Activated T-helper 2 cell treated with anti-CD3 and anti-CD28 coated beads, Interferon-gamma antibody, Interleukin-2, Interleukin-4, amounts not matched to agents 10 μg/mL and 5 μg/mL and 100 μg/mL, durations not matched to agents 14 hours and 24 hours and 36 hours (primary cell): ENCODE results near the gene GCNT2. TPM values are rescaled to one million over a fixed set of nuclear protein-coding genes. Genes with fewer than 3 reads are reported as not detected.
"Not testable (repeated sequence)": the region's sequence is repeated elsewhere in the genome, so short reads cannot be mapped to it uniquely, and the experiment has no call there.

Experiments used
- DNase-seq: peaks from one replicate; pipeline ENCODE4 v3.0.0; 2021; ENCODE audit warnings: low spot score
- H3K27ac Mint-ChIP-seq: one replicate; pipeline ENCODE4 v1.8.0; 2021; ENCODE audit warnings: mixed read lengths
- H3K27me3 Mint-ChIP-seq: one replicate; pipeline ENCODE4 v1.8.0; 2021; ENCODE audit warnings: low read depth, mixed read lengths
- H3K36me3 Mint-ChIP-seq: one replicate; pipeline ENCODE4 v1.8.0; 2021; ENCODE audit warnings: low read depth, mixed read lengths
- H3K4me1 Mint-ChIP-seq: one replicate; pipeline ENCODE4 v1.8.0; 2021; ENCODE audit warnings: low read depth, mixed read lengths
- H3K4me3 Mint-ChIP-seq: one replicate; pipeline ENCODE4 v1.8.0; 2021; ENCODE audit warnings: low read depth, mild to moderate bottlenecking, moderate library complexity, mixed read lengths
- H3K9me3 Mint-ChIP-seq: one replicate; pipeline ENCODE4 v1.8.0; 2021; ENCODE audit warnings: mixed read lengths
- intact Hi-C: fragments of 100-400 bp; cut with micrococcal nuclease; formaldehyde crosslinking; loops from one replicate; pipeline ENCODE4 v1.15.1; 2023
- total RNA-seq: library from RNA; stranded (reverse); gene quantifications from 2 replicates; pipeline ENCODE4 v1.2.3, GENCODE V29; 2022

Gene GCNT2
- total RNA-seq, 1 donor from 2014 or later, result 2.8 TPM

DNA sequence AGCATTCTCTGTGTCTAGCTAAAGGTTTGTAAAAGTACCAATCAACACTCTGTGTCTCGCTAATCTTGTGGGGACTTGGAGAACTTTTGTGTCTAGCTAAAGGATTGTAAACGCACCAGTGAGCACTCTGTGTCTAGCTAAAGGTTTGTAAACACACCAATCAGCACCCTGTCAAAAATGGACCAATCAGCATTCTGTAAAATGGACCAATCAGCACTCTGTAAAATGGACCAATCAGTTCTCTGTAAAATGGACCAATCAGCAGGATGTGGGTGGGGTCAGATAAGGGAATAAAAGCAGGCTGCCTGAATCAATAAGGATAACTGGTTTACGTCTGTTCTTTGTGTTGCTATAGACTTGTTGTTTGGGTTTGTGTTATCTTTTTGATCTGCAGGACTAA lies 29.2 kb upstream of the GCNT2 start:
- H3K4me1 Mint-ChIP-seq, H3K9me3 Mint-ChIP-seq, intact Hi-C loops, H3K4me3 Mint-ChIP-seq, DNase-seq, H3K36me3 Mint-ChIP-seq, H3K27ac Mint-ChIP-seq: not testable (repeated sequence)
- H3K27me3 Mint-ChIP-seq, result peaks cover 15% of the 10 kb centered on the region

DNA sequence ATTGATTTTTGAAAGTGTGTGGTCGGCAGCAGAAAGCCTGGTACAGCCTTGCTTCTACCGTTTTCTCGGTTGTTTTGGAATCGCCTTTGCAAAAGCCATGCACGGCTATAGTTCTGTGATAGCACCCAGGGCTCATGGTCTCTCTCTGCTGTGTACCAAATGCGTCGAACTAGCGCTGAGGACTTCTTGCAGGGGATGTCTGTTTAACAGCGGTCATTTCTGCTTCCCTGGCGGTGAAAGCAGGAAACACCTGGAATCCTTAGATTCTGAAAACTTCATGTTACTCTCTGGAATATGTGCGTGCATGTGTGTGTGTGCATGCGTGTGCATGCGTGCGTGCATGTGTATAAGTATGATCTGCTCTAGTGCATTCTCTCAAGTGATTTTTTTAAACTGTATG lies 26.1 kb upstream of the GCNT2 start:
- Mint-ChIP-seq H3K4me3 (no peak overlapping the region), H3K27ac (no peak overlapping the region), H3K36me3 (no peaks in the 10 kb centered on the region), H3K4me1 (no peaks in the 10 kb centered on the region), H3K9me3 (no peaks in the 10 kb centered on the region), H3K27me3 (peaks cover 20% of the 10 kb centered on the region)
- intact Hi-C loops, result no loop called here
- DNase-seq, result no peak

DNA sequence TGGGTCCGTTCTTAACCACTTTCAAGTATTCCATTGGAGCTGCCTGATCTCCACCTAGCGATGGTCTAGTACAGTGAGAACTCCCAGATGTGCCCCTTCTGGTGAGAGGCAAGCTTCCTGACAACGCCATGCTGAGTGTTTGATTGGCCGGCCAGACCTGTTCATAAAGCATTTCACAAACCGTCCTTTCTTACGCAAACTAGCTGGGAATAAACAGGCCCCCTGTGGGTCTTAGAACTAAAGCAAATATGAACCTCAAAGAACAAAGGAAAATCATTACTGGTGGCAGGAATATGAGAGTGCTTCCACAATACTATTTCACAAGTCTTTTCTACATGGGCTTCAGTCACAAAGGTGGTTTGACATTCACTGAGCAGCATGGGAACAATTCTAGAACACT lies 15.6 kb upstream of the GCNT2 start:
- no peaks in the 10 kb centered on the region for H3K36me3 Mint-ChIP-seq
- DNase-seq, result no peak
- H3K9me3 Mint-ChIP-seq, result no peaks in the 10 kb centered on the region
- H3K4me3 Mint-ChIP-seq, result no peak overlapping the region
- intact Hi-C loops, result no loop called here
- no peaks in the 10 kb centered on the region for H3K4me1 Mint-ChIP-seq
- no peak overlapping the region for H3K27ac Mint-ChIP-seq
- peaks cover 16% of the 10 kb centered on the region for H3K27me3 Mint-ChIP-seq

DNA sequence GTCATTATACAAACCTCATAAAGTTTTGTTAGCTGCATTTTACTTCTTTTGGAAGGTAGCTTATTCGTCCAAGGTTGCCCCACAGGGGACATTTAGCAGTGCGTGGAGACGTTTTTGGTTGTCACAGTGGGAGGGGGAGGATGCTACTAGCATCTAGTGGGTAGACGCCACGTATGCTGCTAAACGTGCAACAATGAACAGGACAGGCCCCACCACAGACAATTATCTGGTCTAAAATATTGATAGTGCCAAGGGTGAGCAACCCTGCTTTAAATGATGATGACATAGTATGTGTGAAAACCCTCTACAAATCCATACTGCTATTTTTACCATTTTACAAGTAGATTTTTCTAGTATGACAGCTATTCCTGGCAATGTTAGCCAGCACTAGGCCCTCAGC lies 13.9 kb upstream of the GCNT2 start:
- Mint-ChIP-seq H3K4me1 (no peaks in the 10 kb centered on the region), H3K9me3 (no peaks in the 10 kb centered on the region), H3K27ac (no peak overlapping the region), H3K27me3 (peaks cover 10% of the 10 kb centered on the region), H3K36me3 (no peaks in the 10 kb centered on the region), H3K4me3 (no peak overlapping the region)
- no peak for DNase-seq
- intact Hi-C loops, result no loop called here

DNA sequence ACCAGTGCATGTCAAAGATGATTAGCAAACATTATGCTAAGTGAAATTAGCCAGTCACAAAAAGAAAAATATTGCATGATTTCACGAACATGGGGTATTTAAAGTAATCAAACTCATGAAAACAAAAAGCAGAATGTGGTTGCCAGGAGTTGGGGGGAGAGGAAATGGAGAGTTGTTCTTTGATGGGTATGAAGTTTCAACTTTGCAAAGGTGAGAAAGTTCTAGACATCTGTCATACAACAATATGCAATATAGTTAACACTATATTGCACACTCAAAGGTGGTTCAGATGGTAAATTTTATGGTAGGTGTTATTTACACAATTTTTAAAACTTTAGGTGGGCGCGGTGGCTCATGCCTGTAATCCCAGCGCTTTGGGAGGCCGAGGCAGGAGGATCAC lies 13.4 kb upstream of the GCNT2 start:
- Mint-ChIP-seq H3K27ac (no peak overlapping the region), H3K4me1 (no peaks in the 10 kb centered on the region), H3K9me3 (no peaks in the 10 kb centered on the region), H3K4me3 (no peak overlapping the region), H3K36me3 (no peaks in the 10 kb centered on the region), H3K27me3 (peaks cover 8% of the 10 kb centered on the region)
- DNase-seq, result no peak
- intact Hi-C loops, result no loop called here

DNA sequence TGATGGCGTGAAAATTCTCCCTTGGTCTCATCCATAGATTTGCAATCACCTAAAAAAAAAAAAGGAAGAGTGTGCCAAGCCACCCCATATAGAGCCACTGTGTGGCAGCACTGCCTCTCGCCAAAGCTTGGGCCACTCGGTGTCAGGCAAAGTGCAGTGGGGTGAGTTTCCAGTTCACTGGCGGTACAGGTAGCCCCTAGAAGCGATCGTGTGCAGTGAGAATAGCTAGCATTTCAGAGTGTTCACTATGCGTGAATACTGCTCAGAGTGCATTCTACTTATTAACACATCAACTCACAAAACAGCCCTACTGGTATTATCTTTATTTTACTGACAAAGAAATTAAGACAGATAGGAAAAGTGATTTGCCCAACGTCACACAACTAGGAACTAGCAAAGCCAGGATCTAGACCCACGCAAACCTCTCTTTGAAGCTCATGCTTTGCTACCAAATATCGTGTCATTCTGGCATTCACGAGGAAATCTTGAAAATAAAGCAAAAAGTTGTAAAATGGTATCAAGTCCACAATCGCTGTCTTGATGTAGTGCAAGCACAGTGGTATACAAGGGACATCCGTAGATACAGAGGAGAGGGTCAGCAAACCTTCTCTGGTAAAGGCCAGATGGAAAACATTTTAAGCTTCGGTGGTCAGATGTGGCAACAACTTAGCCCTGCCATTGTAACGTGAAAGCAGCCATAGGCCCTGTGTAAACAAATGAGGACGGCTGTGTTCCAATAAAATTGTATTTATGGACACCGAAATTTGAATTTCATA lies 10.4 kb upstream of the GCNT2 start:
- intact Hi-C loops, result loop anchor here (1.0 kb wide), 2 partner anchors 184 to 291 kb away; partner anchors contain the start of genes C6orf52 and PAK1IP1
- H3K36me3 Mint-ChIP-seq, result no peaks in the 10 kb centered on the region
- H3K4me3 Mint-ChIP-seq, result no peak overlapping the region
- H3K4me1 Mint-ChIP-seq, result no peaks in the 10 kb centered on the region
- no peak overlapping the region for H3K27ac Mint-ChIP-seq
- peaks cover 8% of the 10 kb centered on the region for H3K27me3 Mint-ChIP-seq
- no peaks in the 10 kb centered on the region for H3K9me3 Mint-ChIP-seq
- peak; percentile 30 for DNase-seq

DNA sequence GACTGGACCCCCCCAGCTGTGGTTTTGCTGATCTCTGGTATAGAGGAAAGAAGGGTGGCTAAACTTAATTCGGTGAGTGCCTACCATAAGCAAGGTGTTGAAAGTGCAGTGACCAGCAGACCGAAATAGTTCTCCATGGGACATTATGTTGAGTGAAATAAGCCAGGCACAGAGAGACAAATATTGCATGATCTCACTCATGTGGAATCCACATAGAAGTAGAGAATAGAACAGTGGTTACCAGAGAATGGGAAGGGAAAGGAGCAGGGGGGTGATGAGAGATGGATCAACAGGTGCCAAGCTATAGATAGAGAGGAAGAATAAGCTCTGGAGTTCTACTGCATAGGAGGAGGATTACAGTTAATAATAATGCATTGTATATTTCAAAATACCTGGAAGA lies 9.7 kb upstream of the GCNT2 start:
- Mint-ChIP-seq H3K9me3 (no peaks in the 10 kb centered on the region), H3K27me3 (peaks cover 8% of the 10 kb centered on the region), H3K4me3 (no peak overlapping the region), H3K36me3 (no peaks in the 10 kb centered on the region), H3K4me1 (no peaks in the 10 kb centered on the region), H3K27ac (no peak overlapping the region)
- intact Hi-C loops, result no loop called here
- DNase-seq, result no peak

DNA sequence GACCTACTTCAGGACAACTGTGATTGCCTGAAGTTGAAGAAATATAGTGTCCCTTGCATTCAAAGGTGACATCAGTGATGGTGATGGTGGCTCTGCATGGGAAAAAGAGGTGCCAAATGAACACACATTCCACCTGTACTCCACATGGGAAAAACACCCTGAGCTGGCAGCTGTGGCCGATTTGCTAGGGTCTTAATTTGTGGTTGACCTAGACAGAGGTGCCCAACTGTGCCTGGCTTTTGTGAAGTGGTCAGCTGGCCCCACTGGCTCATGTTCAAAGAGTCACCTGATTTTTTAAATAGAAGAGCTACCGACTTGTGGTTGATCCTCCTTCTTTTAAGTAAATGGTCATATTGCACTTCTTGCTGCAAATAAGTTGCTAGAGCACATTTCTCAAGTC lies 7.6 kb upstream of the GCNT2 start:
- Mint-ChIP-seq H3K4me1 (no peaks in the 10 kb centered on the region), H3K27me3 (no peaks in the 10 kb centered on the region), H3K36me3 (no peaks in the 10 kb centered on the region), H3K9me3 (no peaks in the 10 kb centered on the region), H3K4me3 (no peak overlapping the region), H3K27ac (no peak overlapping the region)
- intact Hi-C loops, result no loop called here
- no peak for DNase-seq

DNA sequence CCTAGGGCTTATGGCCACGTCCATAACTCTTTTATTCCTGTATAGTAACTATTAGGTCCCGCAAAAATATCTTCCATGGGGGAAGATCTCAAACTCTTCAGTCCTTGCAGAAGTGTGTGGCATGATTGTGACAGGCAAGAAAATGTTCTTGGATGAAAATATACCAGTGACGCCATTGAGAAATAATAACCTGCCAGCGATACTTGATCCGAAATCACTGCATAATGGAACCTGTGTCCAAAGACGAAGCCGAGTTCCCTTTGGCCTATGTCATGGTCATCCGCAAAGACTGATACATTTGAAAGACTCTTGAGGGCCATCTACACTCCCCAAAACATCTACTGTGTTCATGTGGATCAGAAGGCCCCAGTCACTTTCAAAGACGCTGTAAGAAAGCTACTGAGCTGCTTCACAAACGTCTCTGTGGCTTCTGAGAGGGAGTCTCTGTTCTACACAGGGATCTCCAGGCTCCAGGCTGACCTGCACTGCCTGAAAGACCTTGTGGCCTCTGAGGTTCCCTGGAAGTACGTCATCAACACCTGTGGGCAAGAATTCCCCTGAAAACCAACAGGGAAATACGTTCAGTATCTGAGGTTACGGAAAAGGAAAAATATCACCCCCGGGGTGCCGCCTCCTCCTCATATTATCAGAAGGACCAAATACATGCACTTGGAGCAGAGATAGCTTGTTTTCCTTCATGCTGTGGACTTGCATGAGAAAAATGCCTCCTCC lies 6.9 kb upstream of the GCNT2 start:
- no peak overlapping the region for H3K4me3 Mint-ChIP-seq
- intact Hi-C loops, result no loop called here
- H3K27me3 Mint-ChIP-seq, result no peaks in the 10 kb centered on the region
- H3K36me3 Mint-ChIP-seq, result no peaks in the 10 kb centered on the region
- H3K27ac Mint-ChIP-seq, result no peak overlapping the region
- no peaks in the 10 kb centered on the region for H3K9me3 Mint-ChIP-seq
- H3K4me1 Mint-ChIP-seq, result peaks cover 4% of the 10 kb centered on the region
- DNase-seq, result no peak

DNA sequence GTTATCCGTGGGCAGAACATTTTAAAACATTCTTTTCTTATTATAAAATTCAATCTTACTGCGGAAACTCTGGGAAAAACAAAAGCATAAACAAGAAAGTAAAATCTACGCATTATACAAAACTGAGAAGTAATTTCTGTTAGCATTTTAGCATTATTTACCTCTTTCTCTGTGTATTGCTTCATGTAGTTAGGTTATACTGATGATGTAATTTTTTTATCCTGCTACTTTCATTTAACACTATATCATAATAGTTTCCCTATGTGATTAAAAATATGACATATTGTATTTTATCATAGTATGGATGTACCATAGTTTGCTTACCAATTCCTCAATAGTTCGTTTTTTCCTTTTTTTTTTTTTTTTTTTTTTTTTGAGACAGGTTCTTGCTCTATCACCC lies 4.2 kb upstream of the GCNT2 start:
- H3K4me3 Mint-ChIP-seq, result no peak overlapping the region

DNA sequence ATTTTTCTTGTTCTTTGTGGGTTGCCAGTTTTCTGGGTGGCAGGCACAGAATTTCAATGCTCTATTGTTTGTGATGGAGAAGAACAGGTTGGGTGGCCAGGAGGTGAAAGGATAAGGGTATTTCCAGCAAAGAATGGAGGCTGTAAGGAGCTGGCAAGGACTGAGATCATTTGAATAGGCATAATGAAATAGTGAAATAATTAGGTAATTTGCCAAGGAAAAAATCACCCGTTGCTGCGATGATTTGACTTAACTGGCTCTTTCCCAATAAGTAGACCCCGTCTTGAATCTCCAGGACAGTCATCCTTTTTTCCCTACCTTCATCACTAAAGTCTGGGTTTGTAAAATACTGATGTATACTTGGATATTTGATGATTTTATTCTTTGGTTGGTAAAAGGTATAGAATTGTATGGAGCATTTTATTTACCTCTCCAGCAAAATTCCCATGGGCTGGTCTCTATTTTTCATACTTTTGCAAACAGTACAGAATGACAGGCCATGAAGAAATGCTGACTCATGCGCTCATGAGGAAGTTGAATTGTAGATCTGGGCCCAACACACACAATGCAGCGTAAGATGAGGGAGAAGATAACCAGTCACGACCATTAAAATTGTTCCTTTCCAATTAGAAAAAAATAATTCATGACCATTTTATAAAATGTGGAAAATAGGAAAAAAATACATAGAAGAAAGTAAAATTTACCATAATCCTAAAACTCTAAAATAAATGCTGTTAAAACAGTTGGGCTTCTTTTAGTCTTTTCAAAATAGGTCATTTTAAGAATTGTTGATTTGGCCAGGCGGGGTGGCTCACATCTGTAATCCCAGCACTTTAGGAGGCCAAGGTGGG lies 2.4 kb upstream of the GCNT2 start:
- intact Hi-C loops, result no loop called here
- DNase-seq, result no peak
- Mint-ChIP-seq H3K36me3 (no peaks in the 10 kb centered on the region), H3K27ac (no peak overlapping the region), H3K4me3 (no peak overlapping the region), H3K9me3 (no peaks in the 10 kb centered on the region), H3K27me3 (no peaks in the 10 kb centered on the region), H3K4me1 (peaks cover 8% of the 10 kb centered on the region)

More for the DNA sequence above, 4.2 kb upstream of the GCNT2 start:
- H3K4me1 Mint-ChIP-seq, result peaks cover 8% of the 10 kb centered on the region
- no peaks in the 10 kb centered on the region for H3K27me3 Mint-ChIP-seq
- H3K36me3 Mint-ChIP-seq, result no peaks in the 10 kb centered on the region
- DNase-seq, result no peak
- intact Hi-C loops, result no loop called here
- H3K9me3 Mint-ChIP-seq, result no peaks in the 10 kb centered on the region
- H3K27ac Mint-ChIP-seq, result no peak overlapping the region

DNA sequence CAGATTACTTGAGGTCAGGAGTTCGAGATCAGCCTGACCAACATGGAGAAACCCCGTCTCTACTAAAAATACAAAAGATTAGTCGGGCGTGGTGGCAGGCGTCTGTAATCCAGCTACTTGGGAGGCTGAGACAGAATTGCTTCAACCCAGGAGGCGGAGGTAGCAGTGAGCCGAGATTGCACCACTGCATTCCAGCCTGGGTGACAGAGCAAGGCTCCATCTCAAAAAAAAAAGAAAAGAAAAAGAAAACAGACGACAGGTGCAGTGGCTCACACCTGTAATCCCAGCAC lies 1.8 kb upstream of the GCNT2 start:
- H3K4me1 Mint-ChIP-seq, DNase-seq, H3K27me3 Mint-ChIP-seq, intact Hi-C loops, H3K36me3 Mint-ChIP-seq, H3K27ac Mint-ChIP-seq, H3K4me3 Mint-ChIP-seq, H3K9me3 Mint-ChIP-seq: not testable (repeated sequence)

DNA sequence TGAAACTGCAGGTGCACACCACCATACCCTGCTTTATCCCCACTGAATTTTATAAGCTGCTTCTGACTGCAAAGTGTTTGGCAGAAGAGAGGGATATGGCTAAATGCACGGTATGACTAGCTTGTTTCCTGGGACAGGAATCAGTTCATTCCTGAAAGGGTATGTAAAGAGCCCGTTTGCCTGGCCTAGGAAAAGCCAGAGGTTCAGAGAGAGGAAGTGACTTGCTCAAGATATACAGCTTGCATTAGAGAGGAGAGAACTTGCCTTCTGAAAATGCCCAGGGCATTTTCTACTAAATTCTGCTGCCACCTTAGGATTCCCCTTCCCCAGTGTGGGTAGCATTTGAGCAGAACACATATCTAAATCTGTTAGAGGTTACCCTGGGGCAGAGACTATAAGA lies 683 bp upstream of the GCNT2 start:
- Mint-ChIP-seq H3K27ac (no peak overlapping the region), H3K9me3 (no peaks in the 10 kb centered on the region), H3K4me3 (no peak overlapping the region), H3K36me3 (no peaks in the 10 kb centered on the region), H3K27me3 (no peaks in the 10 kb centered on the region), H3K4me1 (peaks cover 14% of the 10 kb centered on the region)
- DNase-seq, result no peak
- intact Hi-C loops, result no loop called here
